ENCODE data around the gene JAKMIP1.
A peak's percentile ranks its signal among the peaks of the same experiment; 100 is the strongest.

Gene JAKMIP1

DNA sequence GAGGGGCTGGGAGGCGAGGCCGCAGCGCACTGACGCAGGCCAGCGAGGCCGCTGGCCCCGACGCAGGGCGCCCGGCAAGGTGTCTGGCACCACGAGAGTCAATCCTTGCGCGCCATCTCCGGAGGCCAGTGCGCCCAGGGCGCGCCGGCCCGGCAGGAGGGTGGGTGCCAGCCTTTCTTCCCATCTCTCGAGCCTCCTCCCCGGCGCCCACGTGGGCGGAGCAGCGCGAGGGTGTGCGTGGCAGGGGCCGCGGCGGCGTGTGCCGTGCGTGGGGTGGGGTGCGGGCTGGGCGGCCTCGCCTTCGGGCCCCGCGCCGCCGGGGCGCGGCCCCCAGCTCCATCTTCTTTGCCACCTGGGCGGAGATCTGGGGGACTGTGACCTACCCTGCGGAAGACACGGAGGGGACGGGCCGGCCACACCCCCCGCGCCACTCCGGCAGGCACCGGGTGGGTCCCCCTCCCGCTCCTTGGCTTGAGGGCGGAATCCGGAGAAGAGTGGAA, 877 bp downstream of the JAKMIP1 start:
- H3K4me3 ChIP-seq (ENCODE audit: low read depth, low read length) = peak overlapping the region; percentile 75
- H3K36me3 ChIP-seq (ENCODE audit: control insufficient read depth, insufficient read depth, low read length) = no peaks in the 10 kb centered on the region
- peaks cover 7% of the 10 kb centered on the region; the same call in 1 of the 2 replicates for H3K9me3 ChIP-seq (ENCODE audit: control insufficient read depth, insufficient read depth, low read depth, low read length)
- H3K9ac ChIP-seq (ENCODE audit: low read length) = peak overlapping the region; percentile 74
- H3K4me1 ChIP-seq (ENCODE audit: control insufficient read depth, insufficient read depth, low read length) = peaks cover 34% of the 10 kb centered on the region
- H3K27me3 ChIP-seq (ENCODE audit: control insufficient read depth, insufficient read depth, low read length) = peaks cover 36% of the 10 kb centered on the region
- H3K27ac ChIP-seq (ENCODE audit: low read depth, low read length) = no peak overlapping the region

DNA sequence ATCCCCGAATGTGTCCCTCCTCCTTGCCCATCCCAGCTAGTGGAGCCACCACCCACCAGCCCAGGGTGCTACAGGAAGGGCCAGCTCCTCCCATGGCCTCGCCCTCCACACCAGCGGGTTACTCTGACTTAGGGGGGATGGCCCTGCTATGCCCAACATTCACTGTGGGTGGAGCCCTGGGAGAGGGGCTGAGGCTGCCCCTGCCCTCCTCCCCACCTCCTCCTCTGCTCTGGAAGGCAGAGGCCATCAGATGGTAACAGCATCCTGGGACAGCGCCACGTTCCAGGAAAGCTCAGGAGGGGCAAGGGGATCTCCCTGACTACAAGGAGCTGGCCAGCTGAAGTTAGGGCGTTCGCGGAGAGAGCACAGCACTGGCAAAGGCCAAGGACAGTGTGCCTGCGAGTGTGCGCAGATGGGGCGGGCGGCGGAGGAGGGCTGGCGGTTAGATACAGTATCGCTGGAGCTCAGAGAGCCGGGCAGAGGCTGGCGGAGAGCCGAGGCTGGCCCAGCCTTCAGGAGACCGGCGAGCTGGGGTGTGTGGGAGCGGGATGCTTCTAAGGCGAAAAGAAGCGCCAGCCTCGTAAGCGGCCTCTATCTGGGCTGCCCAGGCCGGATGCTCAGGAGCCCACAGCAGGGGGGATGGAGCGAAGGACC, 1.5 kb downstream of the JAKMIP1 start:
- Histone ChIP-seq H3K27ac (ENCODE audit: low read depth, low read length) (no peak overlapping the region), H3K4me3 (ENCODE audit: low read depth, low read length) (peak overlapping the region; percentile 75), H3K4me1 (ENCODE audit: control insufficient read depth, insufficient read depth, low read length) (peaks cover 34% of the 10 kb centered on the region)

DNA sequence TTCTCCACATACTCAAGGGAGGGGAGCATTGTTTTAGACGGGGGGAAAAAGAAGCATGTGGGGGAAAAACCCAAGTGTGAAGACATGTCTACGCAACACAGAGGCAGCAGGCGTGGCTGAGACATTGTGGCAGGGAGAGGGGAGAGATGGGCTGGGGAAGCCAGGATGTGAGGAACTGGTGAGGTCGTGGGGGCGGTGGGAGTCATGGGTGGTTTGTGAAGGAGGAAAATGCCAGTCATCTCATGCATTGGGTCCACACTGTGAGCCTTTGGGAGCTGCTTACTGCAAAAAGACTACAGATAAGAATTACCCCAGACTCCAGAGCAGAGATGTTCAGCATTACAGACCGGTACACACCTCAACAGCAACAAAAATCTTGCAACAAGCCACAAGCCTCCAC, 2.1 kb downstream of the JAKMIP1 start:
- Histone ChIP-seq H3K27ac (ENCODE audit: low read depth, low read length) (no peak overlapping the region), H3K9ac (ENCODE audit: low read length) (peak overlapping the region; percentile 16)

More for the DNA sequence above, 1.5 kb downstream of the JAKMIP1 start:
- Histone ChIP-seq H3K9ac (ENCODE audit: low read length) (peak overlapping the region; percentile 74), H3K9me3 (ENCODE audit: control insufficient read depth, insufficient read depth, low read depth, low read length) (peaks cover 7% of the 10 kb centered on the region; the same call in 1 of the 2 replicates), H3K27me3 (ENCODE audit: control insufficient read depth, insufficient read depth, low read length) (peaks cover 36% of the 10 kb centered on the region), H3K36me3 (ENCODE audit: control insufficient read depth, insufficient read depth, low read length) (no peaks in the 10 kb centered on the region)

DNA sequence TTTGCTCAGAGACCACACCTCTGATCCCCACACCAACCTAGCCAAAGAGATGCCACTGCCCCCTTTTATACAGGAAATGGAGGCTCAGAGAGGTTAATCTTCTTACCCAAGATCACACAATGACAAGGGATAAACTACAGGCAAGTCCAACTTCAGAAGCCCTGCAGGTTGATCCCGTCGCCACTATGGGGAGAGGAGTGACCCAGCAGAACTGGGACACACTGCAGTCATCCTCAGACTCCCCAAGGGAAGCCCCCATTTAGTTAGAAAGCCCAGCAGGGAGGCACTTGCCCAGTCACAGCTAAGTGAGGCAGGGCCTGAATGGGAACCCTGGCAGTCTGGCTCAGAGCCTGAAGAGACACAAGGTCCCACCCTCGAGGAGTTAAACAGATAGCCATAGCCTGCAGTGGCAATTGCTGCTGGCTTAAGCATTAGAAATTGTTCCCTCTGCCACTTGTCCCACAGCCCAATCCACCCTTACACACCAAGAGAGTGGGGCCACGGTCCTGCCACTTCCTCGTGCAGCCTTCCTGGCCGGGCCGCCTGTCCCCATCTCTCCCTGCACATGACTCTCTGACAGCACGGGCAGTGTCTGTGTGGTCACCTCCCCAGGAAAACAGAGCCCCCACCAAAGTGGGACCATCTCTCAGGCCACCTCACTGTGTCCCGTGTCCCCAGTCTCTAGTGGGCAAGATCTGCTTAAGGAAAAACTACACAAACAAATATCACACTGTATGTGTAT, 2.7 kb downstream of the JAKMIP1 start:
- Histone ChIP-seq H3K9ac (ENCODE audit: low read length) (peak overlapping the region; percentile 16), H3K27me3 (ENCODE audit: control insufficient read depth, insufficient read depth, low read length) (peaks cover 36% of the 10 kb centered on the region), H3K4me3 (ENCODE audit: low read depth, low read length) (no peak overlapping the region), H3K9me3 (ENCODE audit: control insufficient read depth, insufficient read depth, low read depth, low read length) (peaks cover 7% of the 10 kb centered on the region; the same call in 1 of the 2 replicates), H3K4me1 (ENCODE audit: control insufficient read depth, insufficient read depth, low read length) (peaks cover 36% of the 10 kb centered on the region), H3K27ac (ENCODE audit: low read depth, low read length) (no peak overlapping the region), H3K36me3 (ENCODE audit: control insufficient read depth, insufficient read depth, low read length) (no peaks in the 10 kb centered on the region)

More for the DNA sequence above, 2.1 kb downstream of the JAKMIP1 start:
- H3K27me3 ChIP-seq (ENCODE audit: control insufficient read depth, insufficient read depth, low read length) = peaks cover 36% of the 10 kb centered on the region
- no peaks in the 10 kb centered on the region for H3K36me3 ChIP-seq (ENCODE audit: control insufficient read depth, insufficient read depth, low read length)
- peaks cover 34% of the 10 kb centered on the region for H3K4me1 ChIP-seq (ENCODE audit: control insufficient read depth, insufficient read depth, low read length)
- H3K4me3 ChIP-seq (ENCODE audit: low read depth, low read length) = peak overlapping the region; percentile 75
- peaks cover 7% of the 10 kb centered on the region; the same call in 1 of the 2 replicates for H3K9me3 ChIP-seq (ENCODE audit: control insufficient read depth, insufficient read depth, low read depth, low read length)

- Histone ChIP-seq H3K27ac (ENCODE audit: low read depth, low read length) (no peak overlapping the region), H3K9me3 (ENCODE audit: control insufficient read depth, insufficient read depth, low read depth, low read length) (peaks cover 6% of the 10 kb centered on the region; the same call in 1 of the 2 replicates), H3K9ac (ENCODE audit: low read length) (no peak overlapping the region), H3K4me3 (ENCODE audit: low read depth, low read length) (no peak overlapping the region), H3K27me3 (ENCODE audit: control insufficient read depth, insufficient read depth, low read length) (peaks cover 32% of the 10 kb centered on the region), H3K4me1 (ENCODE audit: control insufficient read depth, insufficient read depth, low read length) (peaks cover 42% of the 10 kb centered on the region), H3K36me3 (ENCODE audit: control insufficient read depth, insufficient read depth, low read length) (no peaks in the 10 kb centered on the region)
Observed at GRCh38 chr4:6196871-6197270, 3.5 kb downstream of the JAKMIP1 start.

- H3K9ac ChIP-seq (ENCODE audit: low read length) = no peak overlapping the region
- H3K9me3 ChIP-seq (ENCODE audit: control insufficient read depth, insufficient read depth, low read depth, low read length) = peaks cover under 1% of the 10 kb centered on the region; the same call in 1 of the 2 replicates
- no peak overlapping the region for H3K4me3 ChIP-seq (ENCODE audit: low read depth, low read length)
- H3K4me1 ChIP-seq (ENCODE audit: control insufficient read depth, insufficient read depth, low read length) = peaks cover 45% of the 10 kb centered on the region
- H3K36me3 ChIP-seq (ENCODE audit: control insufficient read depth, insufficient read depth, low read length) = no peaks in the 10 kb centered on the region
- peaks cover 27% of the 10 kb centered on the region for H3K27me3 ChIP-seq (ENCODE audit: control insufficient read depth, insufficient read depth, low read length)
- H3K27ac ChIP-seq (ENCODE audit: low read depth, low read length) = no peak overlapping the region
Observed at GRCh38 chr4:6196324-6196723, 4.0 kb downstream of the JAKMIP1 start.

DNA sequence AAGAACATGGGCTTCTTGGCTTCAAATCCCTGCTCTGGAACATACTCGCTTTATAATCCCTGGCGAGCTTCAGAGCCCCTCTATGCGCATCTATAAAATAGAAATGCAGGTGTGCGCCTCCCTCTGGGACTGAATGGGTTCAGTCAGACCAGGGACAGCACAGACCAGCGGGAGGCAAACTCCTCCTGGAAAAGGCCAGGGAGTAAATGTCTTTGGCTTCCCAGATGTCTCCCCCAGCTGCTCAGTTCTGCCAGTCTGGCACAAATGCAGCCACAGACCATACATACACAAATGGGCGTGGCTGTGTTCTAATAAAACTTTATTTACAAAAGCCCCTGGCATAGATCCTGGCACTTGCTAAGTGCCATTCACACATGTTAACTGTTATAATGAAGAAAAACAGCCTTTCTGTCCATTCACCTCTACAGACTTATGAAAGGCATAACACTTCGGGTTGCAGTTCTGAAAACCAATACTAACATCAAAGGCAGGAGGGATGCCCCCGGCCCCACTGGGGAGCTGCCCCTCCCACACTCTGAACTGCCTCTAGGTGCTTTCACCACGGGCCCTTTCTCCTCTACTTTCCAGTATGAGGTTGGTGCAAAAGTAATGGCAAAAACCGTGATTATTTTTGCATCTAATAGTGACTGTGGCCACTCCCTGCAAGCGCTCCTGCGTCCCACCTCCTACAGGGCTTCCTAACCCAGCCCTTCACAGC, 4.6 kb downstream of the JAKMIP1 start:
- H3K27ac ChIP-seq (ENCODE audit: low read depth, low read length) = no peak overlapping the region

GRCh38 chr4:6194458-6195195, 5.7 kb downstream of the JAKMIP1 start:
- H3K4me1 ChIP-seq (ENCODE audit: control insufficient read depth, insufficient read depth, low read length) = peaks cover 50% of the 10 kb centered on the region
- H3K27me3 ChIP-seq (ENCODE audit: control insufficient read depth, insufficient read depth, low read length) = peaks cover 21% of the 10 kb centered on the region
- H3K36me3 ChIP-seq (ENCODE audit: control insufficient read depth, insufficient read depth, low read length) = no peaks in the 10 kb centered on the region
- H3K9me3 ChIP-seq (ENCODE audit: control insufficient read depth, insufficient read depth, low read depth, low read length) = no peaks in the 10 kb centered on the region
- H3K9ac ChIP-seq (ENCODE audit: low read length) = no peak overlapping the region
- H3K27ac ChIP-seq (ENCODE audit: low read depth, low read length) = no peak overlapping the region
- H3K4me3 ChIP-seq (ENCODE audit: low read depth, low read length) = no peak overlapping the region

More for the DNA sequence above, 4.6 kb downstream of the JAKMIP1 start:
- Histone ChIP-seq H3K9me3 (ENCODE audit: control insufficient read depth, insufficient read depth, low read depth, low read length) (no peaks in the 10 kb centered on the region), H3K4me3 (ENCODE audit: low read depth, low read length) (0 out of 2 replicates have a peak overlapping the region, but pooled peaks have one; percentile 2), H3K27me3 (ENCODE audit: control insufficient read depth, insufficient read depth, low read length) (peaks cover 21% of the 10 kb centered on the region), H3K9ac (ENCODE audit: low read length) (no peak overlapping the region), H3K4me1 (ENCODE audit: control insufficient read depth, insufficient read depth, low read length) (peaks cover 48% of the 10 kb centered on the region), H3K36me3 (ENCODE audit: control insufficient read depth, insufficient read depth, low read length) (no peaks in the 10 kb centered on the region)

- H3K4me1 ChIP-seq (ENCODE audit: control insufficient read depth, insufficient read depth, low read length) = peaks cover 51% of the 10 kb centered on the region
- H3K9me3 ChIP-seq (ENCODE audit: control insufficient read depth, insufficient read depth, low read depth, low read length) = no peaks in the 10 kb centered on the region
- H3K36me3 ChIP-seq (ENCODE audit: control insufficient read depth, insufficient read depth, low read length) = no peaks in the 10 kb centered on the region
- no peak overlapping the region for H3K4me3 ChIP-seq (ENCODE audit: low read depth, low read length)
- no peak overlapping the region for H3K27ac ChIP-seq (ENCODE audit: low read depth, low read length)
- peaks cover 9% of the 10 kb centered on the region; the same call in 1 of the 2 replicates for H3K27me3 ChIP-seq (ENCODE audit: control insufficient read depth, insufficient read depth, low read length)
- no peak overlapping the region for H3K9ac ChIP-seq (ENCODE audit: low read length)
Observed at GRCh38 chr4:6193399-6193798, 7.0 kb downstream of the JAKMIP1 start.

DNA sequence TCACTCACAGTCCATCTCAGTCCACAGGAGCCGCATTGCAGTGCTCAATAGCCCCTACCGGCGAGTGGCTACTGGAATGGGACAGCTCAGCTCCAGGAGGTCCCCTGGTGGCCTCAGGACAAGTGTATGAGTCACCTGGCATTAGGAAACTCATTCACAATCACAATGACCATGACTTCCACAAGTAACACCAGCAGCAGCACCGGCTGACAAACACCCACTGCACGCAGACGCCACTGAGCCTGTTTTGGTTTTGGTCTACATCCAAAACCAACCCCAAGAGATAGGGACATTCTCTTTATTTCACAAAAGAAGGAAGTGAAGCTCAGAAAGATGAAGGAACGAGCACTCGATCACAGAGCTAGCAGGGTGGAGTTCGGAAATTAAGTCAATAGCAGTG, 8.1 kb downstream of the JAKMIP1 start:
- H3K27ac ChIP-seq (ENCODE audit: low read depth, low read length) = no peak overlapping the region
- no peak overlapping the region for H3K4me3 ChIP-seq (ENCODE audit: low read depth, low read length)
- H3K27me3 ChIP-seq (ENCODE audit: control insufficient read depth, insufficient read depth, low read length) = no peaks in the 10 kb centered on the region
- H3K4me1 ChIP-seq (ENCODE audit: control insufficient read depth, insufficient read depth, low read length) = peaks cover 41% of the 10 kb centered on the region
- H3K9me3 ChIP-seq (ENCODE audit: control insufficient read depth, insufficient read depth, low read depth, low read length) = 0 out of 2 replicates have a peak, but pooled peaks cover 2% of the 10 kb centered on the region
- no peak overlapping the region for H3K9ac ChIP-seq (ENCODE audit: low read length)
- H3K36me3 ChIP-seq (ENCODE audit: control insufficient read depth, insufficient read depth, low read length) = no peaks in the 10 kb centered on the region
